ENCODE measurements around the gene DEUP1.
"Not testable (repeated sequence)": the region's sequence is repeated elsewhere in the genome, so short reads cannot be mapped to it uniquely, and the experiment has no call there.

DEUP1 gene

DNA sequence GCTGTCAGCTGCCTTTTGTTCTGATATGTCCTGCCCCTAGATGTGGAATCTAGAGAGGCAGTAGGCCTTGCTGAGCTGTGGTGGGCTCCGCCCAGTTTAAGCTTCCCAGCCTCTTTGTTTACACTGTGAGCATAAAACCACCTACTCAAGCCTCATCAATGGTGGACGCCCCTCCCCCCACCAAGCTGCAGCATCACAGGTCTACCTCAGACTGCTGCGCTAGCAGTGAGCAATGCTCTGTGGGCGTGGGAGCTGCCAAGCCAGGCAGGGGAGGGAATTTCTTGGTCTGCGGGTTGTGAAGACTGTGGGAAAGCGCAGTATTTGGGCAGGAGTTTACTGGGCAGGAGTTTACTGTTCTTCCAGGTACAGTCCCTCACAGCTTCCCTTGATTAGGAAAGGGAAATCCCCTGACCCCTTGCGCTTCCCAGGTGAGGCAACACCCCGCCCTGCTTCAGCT, 114.1 kb downstream of the DEUP1 start:
- TF ChIP-seq, protein P1, sequence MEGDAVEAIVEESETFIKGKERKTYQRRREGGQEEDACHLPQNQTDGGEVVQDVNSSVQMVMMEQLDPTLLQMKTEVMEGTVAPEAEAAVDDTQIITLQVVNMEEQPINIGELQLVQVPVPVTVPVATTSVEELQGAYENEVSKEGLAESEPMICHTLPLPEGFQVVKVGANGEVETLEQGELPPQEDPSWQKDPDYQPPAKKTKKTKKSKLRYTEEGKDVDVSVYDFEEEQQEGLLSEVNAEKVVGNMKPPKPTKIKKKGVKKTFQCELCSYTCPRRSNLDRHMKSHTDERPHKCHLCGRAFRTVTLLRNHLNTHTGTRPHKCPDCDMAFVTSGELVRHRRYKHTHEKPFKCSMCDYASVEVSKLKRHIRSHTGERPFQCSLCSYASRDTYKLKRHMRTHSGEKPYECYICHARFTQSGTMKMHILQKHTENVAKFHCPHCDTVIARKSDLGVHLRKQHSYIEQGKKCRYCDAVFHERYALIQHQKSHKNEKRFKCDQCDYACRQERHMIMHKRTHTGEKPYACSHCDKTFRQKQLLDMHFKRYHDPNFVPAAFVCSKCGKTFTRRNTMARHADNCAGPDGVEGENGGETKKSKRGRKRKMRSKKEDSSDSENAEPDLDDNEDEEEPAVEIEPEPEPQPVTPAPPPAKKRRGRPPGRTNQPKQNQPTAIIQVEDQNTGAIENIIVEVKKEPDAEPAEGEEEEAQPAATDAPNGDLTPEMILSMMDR (IDR thresholded peaks at IDR 0.05; ENCODE audit: extremely low read depth, missing control alignments), result no peak
- no peak for DNase-seq (ENCODE audit: low spot score)

DNA sequence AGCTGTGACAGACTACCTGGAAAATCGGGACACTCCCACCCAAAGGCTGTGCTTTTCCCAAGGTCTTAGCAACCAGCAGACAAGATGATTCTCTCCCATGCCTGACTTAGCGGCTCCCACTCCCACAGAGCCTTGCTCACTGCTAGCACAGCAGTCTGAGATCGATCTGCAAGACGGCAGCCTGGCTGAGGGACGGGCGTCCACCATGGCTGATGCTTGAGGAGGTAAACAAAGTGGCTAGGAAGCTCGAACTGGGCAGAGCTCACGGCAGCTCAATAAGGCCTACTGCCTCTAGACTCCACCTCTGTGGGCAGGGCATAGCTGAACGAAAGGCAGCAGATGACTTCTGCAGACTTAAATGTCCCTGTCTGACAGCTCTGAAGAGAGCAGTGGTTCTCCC, 127.7 kb downstream of the DEUP1 start:
- TF ChIP-seq, protein P1 (IDR thresholded peaks at IDR 0.05; ENCODE audit: extremely low read depth, missing control alignments), result no peak

DNA sequence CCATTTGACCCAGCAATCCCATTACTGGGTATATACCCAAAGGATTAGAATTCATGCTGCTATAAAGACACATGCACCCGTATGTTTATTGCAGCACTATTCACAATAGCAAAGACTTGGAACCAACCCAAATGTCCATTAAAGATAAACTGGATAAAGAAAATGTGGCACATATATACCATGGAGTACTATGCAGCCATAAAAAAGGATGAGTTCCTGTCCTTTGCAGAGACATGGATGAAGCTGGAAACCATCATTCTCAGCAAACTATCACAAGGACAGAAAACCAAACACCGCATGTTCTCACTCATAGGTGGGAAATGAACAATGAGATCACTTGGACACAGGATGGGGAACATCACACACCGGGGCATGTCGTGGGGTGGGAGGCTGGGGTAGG, 133.1 kb downstream of the DEUP1 start:
- DNase-seq (ENCODE audit: low spot score), result not testable (repeated sequence)

More for the DNA sequence above, 127.7 kb downstream of the DEUP1 start:
- no peak for DNase-seq (ENCODE audit: low spot score)

DNA sequence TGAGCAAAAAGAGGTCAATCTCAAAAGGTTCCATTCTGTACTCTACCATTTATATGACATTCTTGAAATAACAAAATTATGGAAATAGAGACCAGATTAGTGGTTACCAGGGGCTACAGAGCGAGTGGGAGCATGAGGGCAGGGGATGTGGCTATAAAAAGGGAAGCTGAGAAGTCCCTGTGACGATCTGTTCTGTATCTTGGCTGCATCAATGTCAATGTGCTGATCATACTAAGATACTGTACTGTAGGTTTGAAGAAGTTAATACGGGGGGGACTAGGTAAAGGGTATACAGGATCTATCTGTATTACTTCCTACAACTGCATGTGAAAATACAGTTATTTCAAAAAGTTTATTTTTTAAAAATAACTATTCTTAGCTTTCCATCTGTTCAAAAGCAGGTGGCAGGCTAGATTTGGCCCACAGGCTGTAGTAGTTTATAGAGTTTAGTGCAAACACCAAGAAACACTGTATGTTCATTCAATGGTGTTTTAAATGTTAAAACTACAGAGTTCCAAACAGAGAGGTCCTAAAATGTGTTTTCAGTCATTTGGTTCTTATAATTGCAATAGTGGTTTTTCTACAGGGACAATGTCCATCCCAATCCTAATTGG, 134.5 kb downstream of the DEUP1 start:
- TF ChIP-seq, protein P1 (IDR thresholded peaks at IDR 0.05; ENCODE audit: extremely low read depth, missing control alignments), result no peak
- no peak for DNase-seq (ENCODE audit: low spot score)

DNA sequence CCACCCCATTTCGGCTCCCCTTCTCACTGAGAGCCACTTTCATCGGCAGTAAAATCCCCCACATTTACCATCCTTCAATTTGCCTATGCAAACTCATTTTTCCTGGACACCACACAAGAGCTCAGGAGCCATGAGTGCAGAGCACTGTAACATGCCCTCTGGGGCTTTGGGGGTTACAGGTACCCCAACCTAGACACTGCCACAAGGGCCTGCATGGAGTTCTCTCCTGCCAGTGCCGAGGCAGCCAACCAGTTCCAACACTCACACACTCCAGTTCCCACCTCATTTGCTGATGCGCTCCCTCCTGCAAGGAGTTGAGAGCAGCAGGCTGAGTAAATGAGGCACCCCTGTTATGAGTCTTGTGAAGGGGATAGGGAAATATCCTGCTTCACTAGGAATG, 136.5 kb downstream of the DEUP1 start:
- TF ChIP-seq, protein P1 (IDR thresholded peaks at IDR 0.05; ENCODE audit: extremely low read depth, missing control alignments), result no peak
- no peak for DNase-seq (ENCODE audit: low spot score)

DNA sequence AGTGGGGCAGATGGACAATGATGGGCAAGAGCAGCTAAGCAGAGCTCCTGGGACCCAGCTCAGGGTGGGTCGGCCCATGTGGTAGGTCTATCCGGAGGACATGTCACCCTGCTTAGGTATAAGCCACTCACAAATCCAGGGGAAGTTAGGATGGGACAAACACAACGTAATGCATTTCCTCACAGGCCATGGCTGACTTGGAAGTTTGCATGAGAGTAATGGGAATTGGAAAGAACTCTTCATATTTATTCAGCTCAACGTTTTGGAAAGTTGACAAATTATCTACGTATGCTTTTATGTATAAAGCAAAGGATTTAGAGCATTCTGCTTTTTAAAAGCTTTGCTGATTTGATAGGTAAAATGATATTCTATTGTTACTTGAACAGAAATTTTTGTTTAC, 137.7 kb downstream of the DEUP1 start:
- no peak for DNase-seq (ENCODE audit: low spot score)
- TF ChIP-seq, protein P1 (IDR thresholded peaks at IDR 0.05; ENCODE audit: extremely low read depth, missing control alignments), result no peak

DNA sequence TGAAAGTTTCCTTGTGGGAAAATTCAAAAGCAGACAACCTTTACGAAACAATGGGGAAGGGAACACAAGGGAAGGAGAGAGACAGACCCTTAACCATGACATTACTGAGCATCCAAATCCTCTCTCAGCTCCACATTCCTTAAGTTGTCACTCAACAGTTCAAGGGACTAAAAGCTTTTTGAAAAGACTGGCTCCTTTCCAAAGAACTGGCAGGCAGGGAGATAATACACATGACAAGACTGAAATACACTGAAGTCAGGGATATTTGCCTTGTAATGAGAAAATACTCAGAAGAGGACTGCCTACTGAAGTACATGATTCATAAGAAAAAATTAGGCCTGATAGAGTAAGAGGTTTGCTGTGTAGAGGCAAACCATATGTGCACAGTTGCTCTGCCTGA, 143.6 kb downstream of the DEUP1 start:
- TF ChIP-seq, protein P1 (IDR thresholded peaks at IDR 0.05; ENCODE audit: extremely low read depth, missing control alignments), result no peak

DNA sequence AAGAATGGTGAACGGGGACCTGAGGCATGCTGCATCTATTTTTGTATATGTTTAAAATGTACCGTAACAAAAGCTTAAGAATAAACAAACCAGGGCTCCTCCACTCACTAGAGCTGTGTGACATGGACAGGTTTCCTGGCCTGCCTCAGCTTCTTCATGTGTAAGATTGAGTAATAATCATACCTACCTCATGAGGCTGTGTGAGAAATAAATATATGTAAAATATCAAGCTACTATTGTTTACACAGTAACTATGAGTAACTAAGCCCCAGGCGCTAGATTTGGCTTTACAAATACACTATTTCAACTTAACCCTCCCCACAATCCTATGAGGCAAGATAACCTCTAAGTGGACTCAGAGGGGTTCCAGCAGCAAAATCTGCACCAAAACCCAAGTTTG, 146.3 kb downstream of the DEUP1 start:
- DNase-seq (ENCODE audit: low spot score), result no peak

More for the DNA sequence above, 143.6 kb downstream of the DEUP1 start:
- no peak for DNase-seq (ENCODE audit: low spot score)

More for the DNA sequence above, 146.3 kb downstream of the DEUP1 start:
- TF ChIP-seq, protein P1 (IDR thresholded peaks at IDR 0.05; ENCODE audit: extremely low read depth, missing control alignments), result no peak

All from GM20000 (cell line).